Measurements from ENCODE around the gene TNRC18.
A peak's percentile ranks its signal among the peaks of the same experiment; 100 is the strongest.

TNRC18 gene

DNA sequence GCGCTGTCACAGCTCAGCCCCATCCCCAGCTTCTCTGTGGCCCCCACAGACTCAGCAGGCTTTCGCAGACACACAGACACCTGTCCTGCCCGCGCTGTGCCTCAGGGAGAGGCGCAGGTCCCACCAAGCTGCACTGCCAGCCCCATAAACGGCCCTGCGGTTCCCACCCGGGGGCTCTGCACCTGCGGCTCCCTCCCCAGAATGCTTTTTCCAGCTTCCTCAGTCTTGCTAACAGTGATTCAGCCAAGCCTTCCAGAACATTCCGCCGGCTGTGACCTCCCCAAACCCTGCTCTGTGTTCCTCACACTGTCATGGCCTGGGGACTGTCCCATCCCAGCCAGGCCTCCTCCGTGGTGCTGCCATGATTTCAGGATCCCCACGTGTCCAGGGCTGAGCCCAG, 27.8 kb upstream of the TNRC18 start:
- no peak for DNase-seq

DNA sequence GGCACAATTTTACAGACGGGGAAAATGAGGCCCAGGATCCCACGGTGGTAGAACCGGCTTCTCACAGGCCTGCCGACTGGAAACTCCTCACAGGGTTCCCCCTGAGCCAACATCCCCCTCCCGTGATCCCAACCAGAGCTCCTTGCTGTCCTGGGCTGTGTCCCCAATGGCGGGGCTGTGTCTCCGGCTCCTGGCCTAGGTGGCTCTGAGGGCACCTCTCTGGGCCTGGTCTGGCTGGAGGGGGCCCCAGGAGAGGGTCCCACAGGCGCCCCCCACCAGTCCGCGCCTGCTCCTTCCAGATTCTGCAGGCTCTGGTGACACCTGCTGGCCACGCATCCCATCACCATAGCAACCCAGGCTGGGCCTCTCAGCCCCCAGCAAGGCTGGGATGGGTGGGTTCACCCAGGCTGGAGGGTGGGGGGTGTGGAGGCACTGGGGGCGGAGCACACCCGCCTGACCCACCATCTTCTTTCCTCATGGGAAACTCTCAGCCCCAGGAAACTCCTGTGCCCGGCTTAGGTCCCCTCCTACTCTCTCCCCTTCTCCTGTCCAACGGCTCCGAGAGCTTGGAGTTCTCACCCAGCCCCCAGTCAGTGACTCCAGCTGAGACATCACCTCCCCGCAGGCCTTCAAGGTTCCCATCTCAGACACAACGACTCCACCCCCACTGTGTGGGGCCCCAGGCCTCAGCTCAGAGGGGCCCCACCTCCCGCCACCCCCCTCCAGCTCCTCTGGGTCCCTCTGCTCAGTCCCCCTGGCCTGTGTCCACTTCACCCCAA, 27.1 kb upstream of the TNRC18 start:
- peak; percentile 27 for DNase-seq

DNA sequence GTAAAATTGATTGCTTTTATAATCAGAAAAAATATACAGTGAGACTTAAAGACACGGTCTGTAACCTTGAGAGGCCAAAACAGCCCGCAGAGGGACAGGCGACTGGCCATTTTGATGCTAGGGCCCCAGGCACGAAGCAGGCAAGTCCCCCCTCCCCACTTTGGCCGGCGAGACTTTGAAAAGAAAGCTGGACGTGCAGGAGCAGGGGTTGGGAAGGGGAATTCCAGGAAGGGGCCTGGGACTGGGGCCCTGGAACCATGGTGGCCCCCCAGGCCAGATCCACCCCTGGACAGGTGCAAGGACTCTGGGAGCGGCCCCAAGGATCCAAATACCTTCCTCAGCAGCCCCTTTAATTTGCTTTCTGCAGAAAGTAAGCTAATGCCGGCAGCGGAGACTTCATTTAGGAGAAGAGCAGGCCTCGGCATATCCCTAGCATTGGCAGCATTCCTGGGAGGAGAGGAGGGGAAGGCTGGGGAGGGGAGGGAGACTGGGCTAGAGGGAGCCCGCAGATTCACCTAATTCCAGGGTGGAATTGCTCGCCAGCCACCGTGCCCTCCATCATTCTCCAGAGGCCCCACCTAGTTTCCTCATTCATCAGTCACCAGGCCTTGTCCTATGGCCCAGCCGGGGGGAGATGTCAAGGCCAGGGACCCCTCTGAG, 24.9 kb upstream of the TNRC18 start:
- no peak for DNase-seq

GRCh38 chr7:5445981-5446594, 22.5 kb upstream of the TNRC18 start:
- DNase-seq: no peak

- DNase-seq: no peak
These were observed 20.0 kb upstream of the TNRC18 start for GRCh38 chr7:5443678-5444077.

DNA sequence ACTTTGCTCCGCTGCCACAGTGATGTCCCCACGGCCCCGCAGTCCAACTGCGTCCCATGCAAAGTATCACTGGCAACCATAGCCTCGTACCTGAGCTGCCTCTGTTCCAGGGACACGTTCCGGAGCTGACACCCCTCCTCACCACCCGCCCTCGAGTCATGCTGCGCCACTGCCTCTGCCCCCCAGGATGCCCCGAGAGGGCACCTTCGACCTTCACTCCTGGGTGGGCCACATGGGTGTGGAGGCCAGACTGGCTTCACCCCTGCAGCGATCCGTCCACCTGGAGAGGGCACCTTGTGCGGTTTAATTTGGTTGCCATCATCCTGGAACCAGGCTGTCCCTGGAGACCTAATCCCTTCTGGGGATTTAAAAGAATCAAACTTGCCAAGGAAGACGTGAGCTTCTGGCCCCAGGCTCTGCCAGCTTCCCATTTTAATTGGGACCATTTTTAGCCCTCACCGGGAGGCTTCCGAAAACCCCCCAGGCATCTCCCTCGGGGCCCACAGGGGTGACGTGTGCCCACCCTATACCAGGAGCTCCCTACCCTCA, 19.2 kb upstream of the TNRC18 start:
- no peak for DNase-seq

GRCh38 chr7:5441840-5442503, 18.3 kb upstream of the TNRC18 start:
- DNase-seq: peak; percentile 27

DNA sequence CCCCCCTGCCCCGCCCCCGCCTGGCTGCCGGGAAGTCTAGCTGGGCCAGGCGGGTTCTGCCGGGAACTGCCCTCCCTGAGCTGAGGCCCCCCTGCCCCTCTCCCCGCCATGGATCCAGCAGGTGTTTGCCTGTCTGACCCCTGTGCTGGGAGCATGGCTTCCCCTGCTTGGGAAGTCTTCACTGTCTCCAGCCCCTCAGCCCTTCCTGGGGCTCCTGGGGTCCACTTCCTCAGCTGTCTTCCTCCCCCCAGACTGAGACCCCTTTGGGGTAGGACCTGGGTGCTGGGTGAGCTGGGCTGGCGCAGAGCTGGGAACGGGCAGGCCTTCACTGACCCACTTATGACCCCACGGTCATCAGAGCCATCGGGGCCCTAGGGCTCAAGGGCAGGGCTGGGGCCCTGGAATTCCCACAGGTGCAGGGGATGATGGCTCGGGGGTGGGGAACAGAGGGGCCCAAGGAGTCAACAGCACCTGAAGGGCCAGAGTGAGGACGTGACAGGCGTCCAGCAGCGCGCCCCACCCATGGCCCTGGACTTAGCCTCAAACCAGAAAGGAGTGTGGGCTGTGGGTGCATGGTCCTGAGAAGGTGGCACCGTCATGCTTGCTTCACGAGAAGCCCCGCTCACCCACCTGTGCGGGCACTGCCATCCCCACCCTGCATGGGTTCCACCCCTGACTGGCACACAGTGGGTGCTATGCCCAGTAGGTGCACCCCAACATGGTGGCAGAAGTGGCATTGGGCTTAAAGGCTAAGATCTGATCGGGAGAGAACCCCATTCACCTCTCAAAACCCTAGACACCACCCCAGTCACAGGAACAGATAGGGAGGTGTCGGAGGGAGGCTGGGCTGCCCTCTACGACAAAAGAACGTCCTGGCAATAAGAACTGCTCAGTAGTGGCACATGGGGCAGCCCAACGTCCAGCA, 16.2 kb upstream of the TNRC18 start:
- DNase-seq: no peak

DNA sequence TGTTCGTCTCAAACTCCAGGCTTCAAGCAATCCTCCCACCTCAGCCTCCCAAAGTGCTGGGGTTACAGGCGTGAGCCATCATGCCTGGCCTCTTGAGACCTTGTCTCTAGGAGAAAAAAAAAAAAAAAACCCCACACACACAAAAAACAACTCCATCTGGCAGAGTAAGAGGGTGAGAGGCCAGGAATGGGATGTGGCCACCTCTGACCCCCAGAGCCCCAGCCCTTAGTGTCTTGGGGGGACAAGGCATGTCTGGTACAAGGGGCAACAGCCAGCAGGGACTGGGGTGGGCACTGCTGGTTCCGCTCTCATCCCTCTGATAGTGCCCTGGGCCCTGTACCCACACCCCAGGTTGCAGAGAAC, 15.6 kb upstream of the TNRC18 start:
- no peak for DNase-seq

DNA sequence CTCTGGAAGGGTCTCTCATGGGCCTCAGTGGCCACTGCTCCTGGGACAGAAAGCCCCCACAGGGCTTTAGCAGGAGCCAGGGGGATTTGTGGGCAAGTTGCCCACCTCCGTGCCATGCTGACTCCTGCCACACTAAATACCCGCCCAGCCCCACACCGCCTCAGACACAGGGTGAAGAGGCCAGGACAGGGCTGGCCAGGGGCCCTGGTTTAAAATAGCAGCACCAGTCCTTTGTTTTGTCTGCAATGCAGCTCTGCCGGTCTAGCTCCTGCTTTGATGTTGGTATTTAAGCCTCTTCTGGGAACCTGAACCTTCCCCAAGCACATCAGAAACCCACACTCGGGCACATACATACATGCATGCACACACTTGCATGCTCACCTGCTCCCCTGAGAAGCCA, 14.4 kb upstream of the TNRC18 start:
- DNase-seq: no peak

- no peak for DNase-seq
These were observed 13.8 kb upstream of the TNRC18 start for GRCh38 chr7:5437348-5437892.

GRCh38 chr7:5436003-5436678, 12.5 kb upstream of the TNRC18 start:
- DNase-seq: no peak

GRCh38 chr7:5435291-5436002, 11.8 kb upstream of the TNRC18 start:
- no peak for DNase-seq

DNA sequence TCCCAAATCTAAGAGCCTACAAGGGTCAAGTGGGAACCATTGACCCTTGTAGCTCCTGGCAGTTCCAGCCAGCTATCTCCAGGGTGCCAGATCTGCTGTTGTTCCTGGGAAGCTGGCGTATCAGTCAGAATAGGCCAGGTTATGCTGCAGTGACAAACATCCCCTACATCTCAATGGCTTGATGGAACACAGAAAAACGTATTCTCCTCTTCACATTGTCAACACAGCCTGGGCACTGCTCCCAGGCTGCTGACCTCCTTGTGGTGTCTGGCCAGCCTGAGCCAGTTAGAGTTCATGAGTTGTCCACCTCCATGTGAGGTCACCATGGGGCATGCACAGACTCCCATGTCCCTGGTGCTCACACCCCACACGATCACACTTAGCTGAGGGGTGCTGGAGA, 9.5 kb upstream of the TNRC18 start:
- DNase-seq: no peak

- DNase-seq: no peak
These were observed 9.1 kb upstream of the TNRC18 start for GRCh38 chr7:5432691-5433090.

DNA sequence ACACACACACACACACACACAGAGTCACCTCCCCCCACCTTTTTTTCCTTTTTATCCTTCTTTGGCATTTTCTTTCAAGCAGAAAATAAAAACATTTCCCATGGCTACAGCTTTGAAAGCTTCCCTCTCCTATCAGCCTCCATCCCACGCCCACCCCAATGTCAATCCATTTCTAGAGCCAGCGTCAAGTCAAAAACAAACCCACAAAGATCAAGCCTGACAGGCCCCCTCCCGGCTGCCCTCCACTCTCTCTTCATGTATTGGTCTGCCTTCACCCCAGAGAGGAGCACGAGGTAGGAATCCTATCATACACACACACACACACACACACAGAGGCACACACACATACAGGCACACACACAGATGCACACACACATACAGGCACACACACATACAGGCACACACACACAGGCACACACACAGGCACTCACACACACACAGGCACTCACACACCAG, 8.0 kb upstream of the TNRC18 start:
- no peak for DNase-seq

DNA sequence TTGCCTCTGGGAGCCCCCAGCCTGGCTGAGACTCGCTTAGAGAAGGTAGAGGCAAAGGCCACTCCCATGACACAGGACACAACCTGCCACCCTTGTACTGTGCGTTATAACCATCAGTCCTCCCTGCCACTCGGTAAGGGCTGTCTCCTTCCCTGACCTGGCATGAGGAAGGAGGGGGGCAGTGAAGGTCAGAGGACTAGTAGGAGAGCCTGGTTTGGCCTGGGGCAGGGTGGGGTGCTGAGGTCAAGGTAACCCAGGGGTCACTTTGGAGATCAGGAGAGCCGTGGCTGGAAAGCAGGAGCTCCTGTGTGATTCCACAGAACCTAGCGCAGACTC, 6.9 kb upstream of the TNRC18 start:
- DNase-seq: no peak

GRCh38 chr7:5429857-5430611, 6.4 kb upstream of the TNRC18 start:
- DNase-seq: no peak

DNA sequence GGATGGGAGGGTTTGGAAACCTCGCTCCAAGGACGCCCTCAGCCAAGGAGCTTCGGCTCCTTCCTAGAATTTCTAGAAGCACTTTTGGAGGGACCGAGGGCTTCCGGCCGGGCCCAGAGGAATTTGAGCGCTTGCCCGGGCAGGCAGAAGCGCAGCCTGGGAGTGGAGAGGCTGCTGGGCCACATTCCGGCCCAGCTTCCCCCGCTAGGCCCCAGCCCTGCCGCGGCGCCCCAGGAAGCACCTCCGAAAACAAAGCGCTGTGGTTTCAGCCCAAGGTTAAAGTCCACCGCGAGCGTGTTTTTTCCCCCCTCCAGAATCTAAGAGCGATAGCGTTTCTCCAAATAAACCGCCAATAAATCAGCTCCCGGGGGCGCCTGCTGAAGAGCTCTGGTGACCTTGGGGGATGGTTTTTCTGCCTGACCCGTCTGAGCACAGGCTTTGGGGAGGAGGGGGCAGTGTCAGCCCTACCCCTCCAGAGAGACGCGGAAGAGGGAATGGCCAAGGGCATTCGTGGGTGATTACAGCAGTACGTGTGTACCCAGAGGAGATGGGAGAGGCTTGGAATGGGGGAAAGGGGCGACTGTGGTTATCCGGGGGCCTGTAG, 5.7 kb upstream of the TNRC18 start:
- peak; percentile 78 for DNase-seq

Data from GDM1 (cell line).